Right lobe of liver (tissue), 6 donors: ENCODE results near the gene RHOD. TPM values are rescaled to one million over a fixed set of nuclear protein-coding genes. Genes with fewer than 3 reads are reported as not detected.

Source experiments
- ATAC-seq, 4 donors: fragments of 200-7000 bp; cut with Tn5 transposase; one replicate each; pipeline ENCODE4 v1.9.1; 2020; ENCODE audit warnings: mild to moderate bottlenecking in 4 of 4, moderate library complexity in 4 of 4
- DNase-seq, 3 donors: peaks; one replicate each; pipeline ENCODE4 v3.0.0-alpha.2; 2020
- H3K27ac ChIP-seq, 3 donors: fragments of 200-600 bp; one replicate each; pipeline ENCODE4 v1.8.0; 2022
- H3K27me3 ChIP-seq, 2 donors: fragments of 200-600 bp; one replicate each; pipeline ENCODE4 v1.8.0; 2022
- H3K36me3 ChIP-seq, 4 donors: fragments of 200-600 bp; sonication (generic) in 1 of 4; one replicate each; pipeline versions ENCODE4 v1.5.1 to v1.8.0; 2017 to 2022; ENCODE audit warnings: control low read depth in 1 of 4
- H3K4me1 ChIP-seq, 4 donors: fragments of 200-600 bp; sonication (generic) in 1 of 4; one replicate each; pipeline versions ENCODE4 v1.5.1 to v1.8.0; 2017 to 2022; ENCODE audit warnings: control low read depth in 1 of 4
- H3K4me3 ChIP-seq, 3 donors: fragments of 200-600 bp; one replicate each; pipeline ENCODE4 v1.8.0; 2022
- H3K9me3 ChIP-seq, 4 donors: fragments of 200-600 bp; sonication (generic) in 1 of 4; one replicate each; pipeline versions ENCODE4 v1.5.1 to v1.8.0; 2017 to 2022; ENCODE audit warnings: control low read depth in 1 of 4
- POLR2A ChIP-seq: fragments of 450-650 bp; IDR thresholded peaks from one replicate; pipeline ENCODE4 v1.6.1; 2017; ENCODE audit warnings: antibody characterized with exemption, mild to moderate bottlenecking
- WGBS: methylation state at CpG from one replicate; pipeline ENCODE4 v1.1.6; 2018; ENCODE audit warnings: low coverage, low lambda C conversion rate; ENCODE audit not compliant: insufficient coverage; ENCODE audit errors: missing lambda C conversion rate; 5-methylcytosine and 5-hydroxymethylcytosine counted together
- intact Hi-C, 2 donors: fragments of 100-400 bp; cut with DNase I; formaldehyde crosslinking; loops; one replicate each; pipeline versions ENCODE4 v1.11.2 to v1.14.1; 2022
- total RNA-seq, 6 experiments: library from RNA; depleted of rRNA in 2 of 6; stranded (reverse); fragments of >200 nt in 2 of 6; fragmentation: NEBNext Ultra II Directional in 3 of 6; extraction: Animal tissue kit (Norgen Biotek cat#: 25700) in 3 of 6; gene quantifications; one replicate each; pipeline versions ENCODE4 v1.1.0 to v1.2.4, GENCODE V29; 2016 to 2023
- TF ChIP-seq, protein P1 (sequence below), 4 donors: fragments of 200-600 bp in 3 of 4; fragments of 450-650 bp in 1 of 4; IDR thresholded peaks; one replicate each; pipeline versions ENCODE4 v1.5.1 to v1.8.0; 2016 to 2022; ENCODE audit warnings: antibody characterized with exemption in 4 of 4, mild to moderate bottlenecking in 2 of 4
- donor health status: DM: no; HTN: yes; CAD: no.
- donor health status: DM: no; HTN: no; CAD: no.
- donor health status: DM: no; HTN: no; CAD: no.
- donor health status: DM: no; HTN: yes; CAD: no.
- donor health status: DM: no; HTN: yes; CAD: no.

Gene RHOD
- total RNA-seq, 6 experiments from 2014 or later = 17.8 to 106 (median 47.3) TPM

DNA sequence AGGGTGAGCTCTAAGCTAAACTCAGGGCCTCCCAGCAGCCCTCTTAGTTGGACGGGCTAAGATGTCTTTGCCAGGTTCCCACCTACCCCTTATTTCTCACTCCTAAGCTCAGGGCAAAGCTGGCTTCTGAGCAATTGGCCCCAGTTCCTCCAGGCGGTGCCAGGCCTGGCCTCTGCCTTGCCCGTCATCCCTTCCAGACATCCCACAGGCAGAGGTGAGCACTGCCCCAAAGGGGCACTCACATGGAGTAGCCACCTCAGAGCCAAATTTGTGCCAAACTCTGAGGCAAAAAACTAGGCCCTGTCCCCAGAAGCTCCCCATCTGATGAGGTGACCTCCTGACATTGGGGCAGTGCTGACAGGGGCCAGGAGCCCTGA lies 9.7 kb downstream of the RHOD start:
- Histone ChIP-seq H3K9me3 (no peaks in the 10 kb centered on the region), H3K27me3 (no peaks in the 10 kb centered on the region), H3K4me1 (peaks cover 0 to 4% (median 1%) of the 10 kb centered on the region in 4 donors), H3K4me3 (no peak overlapping the region), H3K36me3 (no peaks in the 10 kb centered on the region), H3K27ac (no peak overlapping the region)
- ATAC-seq (no peak), DNase-seq (no peak)
- intact Hi-C loops = no loop called here
- no peak for TF ChIP-seq POLR2A
- TF ChIP-seq, protein P1, sequence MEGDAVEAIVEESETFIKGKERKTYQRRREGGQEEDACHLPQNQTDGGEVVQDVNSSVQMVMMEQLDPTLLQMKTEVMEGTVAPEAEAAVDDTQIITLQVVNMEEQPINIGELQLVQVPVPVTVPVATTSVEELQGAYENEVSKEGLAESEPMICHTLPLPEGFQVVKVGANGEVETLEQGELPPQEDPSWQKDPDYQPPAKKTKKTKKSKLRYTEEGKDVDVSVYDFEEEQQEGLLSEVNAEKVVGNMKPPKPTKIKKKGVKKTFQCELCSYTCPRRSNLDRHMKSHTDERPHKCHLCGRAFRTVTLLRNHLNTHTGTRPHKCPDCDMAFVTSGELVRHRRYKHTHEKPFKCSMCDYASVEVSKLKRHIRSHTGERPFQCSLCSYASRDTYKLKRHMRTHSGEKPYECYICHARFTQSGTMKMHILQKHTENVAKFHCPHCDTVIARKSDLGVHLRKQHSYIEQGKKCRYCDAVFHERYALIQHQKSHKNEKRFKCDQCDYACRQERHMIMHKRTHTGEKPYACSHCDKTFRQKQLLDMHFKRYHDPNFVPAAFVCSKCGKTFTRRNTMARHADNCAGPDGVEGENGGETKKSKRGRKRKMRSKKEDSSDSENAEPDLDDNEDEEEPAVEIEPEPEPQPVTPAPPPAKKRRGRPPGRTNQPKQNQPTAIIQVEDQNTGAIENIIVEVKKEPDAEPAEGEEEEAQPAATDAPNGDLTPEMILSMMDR (IDR thresholded peaks at IDR 0.05) = no peak
- WGBS = 92% methylated on average over 2 of the region's 3 CpGs

DNA sequence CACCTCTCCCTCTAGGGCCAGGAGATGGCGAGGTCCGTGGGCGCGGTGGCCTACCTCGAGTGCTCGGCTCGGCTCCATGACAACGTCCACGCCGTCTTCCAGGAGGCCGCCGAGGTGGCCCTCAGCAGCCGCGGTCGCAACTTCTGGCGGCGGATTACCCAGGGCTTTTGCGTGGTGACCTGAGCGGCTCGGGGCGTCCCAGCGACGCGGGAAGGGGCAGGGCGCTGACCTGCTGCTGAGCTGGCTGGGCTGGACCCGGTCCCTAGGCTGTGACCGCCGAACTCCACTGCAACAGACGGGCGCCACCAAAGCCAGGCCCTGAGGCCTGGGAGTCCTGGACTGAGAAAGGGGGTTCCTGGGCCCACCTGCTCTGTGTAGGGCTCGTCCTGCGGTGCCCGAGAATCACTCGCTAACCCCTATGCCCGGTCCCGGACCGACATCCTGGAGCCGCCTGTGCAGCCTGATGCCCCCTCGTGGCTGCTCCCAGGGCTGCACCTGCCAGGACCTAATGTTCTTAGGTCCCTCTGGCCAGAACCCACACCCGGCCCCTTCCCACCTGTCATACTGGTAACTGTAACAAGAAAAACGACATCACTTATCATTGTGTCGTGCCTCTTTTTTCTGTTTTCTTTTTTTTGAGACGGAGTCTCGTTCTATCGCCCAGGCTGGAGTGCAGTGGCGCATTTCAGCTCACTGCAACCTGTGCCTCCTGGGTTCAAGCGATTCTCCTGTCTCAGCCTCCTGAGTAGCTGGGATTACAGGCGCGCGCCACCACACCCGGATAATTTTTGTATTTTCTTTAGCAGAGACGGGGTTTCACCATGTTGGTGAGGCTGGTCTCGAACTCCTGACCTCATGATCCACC lies 15.0 kb downstream of the RHOD start:
- no peaks in the 10 kb centered on the region for H3K9me3 ChIP-seq
- peaks cover 0 to 11% (median 3%) of the 10 kb centered on the region in 4 donors for H3K4me1 ChIP-seq
- TF ChIP-seq POLR2A = no peak
- TF ChIP-seq, protein P1 (IDR thresholded peaks at IDR 0.05) = peak; percentile 88 to 98 (median 95)
- peak overlapping the region in 1 of 3 donors; percentile 28 for H3K27ac ChIP-seq
- DNase-seq = peak; percentile 81 to 89 (median 83)
- no peaks in the 10 kb centered on the region for H3K36me3 ChIP-seq
- intact Hi-C loops = no loop called here
- ATAC-seq = peak; percentile 86 to 93 (median 91)
- H3K27me3 ChIP-seq = no peaks in the 10 kb centered on the region
- 18% methylated on average over 6 of the region's 53 CpGs for WGBS
- H3K4me3 ChIP-seq = peak overlapping the region in 2 of 3 donors; percentile 15 to 58

DNA sequence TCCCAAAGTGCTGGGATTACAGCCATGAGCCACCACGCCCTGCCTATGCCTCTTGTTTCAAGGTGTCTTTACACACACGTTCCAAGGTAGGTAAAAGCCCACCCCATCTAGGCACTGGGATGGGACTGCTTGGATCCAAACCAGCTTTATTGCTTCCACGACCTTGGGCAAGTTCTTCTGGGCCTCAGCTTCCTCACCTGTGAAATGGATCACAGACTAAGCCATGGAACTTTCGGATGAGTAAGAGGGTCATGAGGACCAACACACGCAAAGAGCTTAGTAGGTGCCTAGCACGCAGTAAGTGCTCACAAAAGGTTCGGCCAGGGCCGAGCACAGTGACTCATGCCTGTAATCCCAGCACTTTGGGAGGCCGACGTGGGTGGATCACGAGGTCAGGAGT lies 15.6 kb downstream of the RHOD start:
- Histone ChIP-seq H3K27ac (no peak overlapping the region), H3K27me3 (no peaks in the 10 kb centered on the region), H3K36me3 (no peaks in the 10 kb centered on the region), H3K9me3 (no peaks in the 10 kb centered on the region), H3K4me1 (peaks cover 0 to 11% (median 3%) of the 10 kb centered on the region in 4 donors), H3K4me3 (no peak overlapping the region)
- intact Hi-C loops = no loop called here
- ATAC-seq (no peak), DNase-seq (no peak)
- no peak for TF ChIP-seq POLR2A
- TF ChIP-seq, protein P1 (IDR thresholded peaks at IDR 0.05) = no peak
- WGBS = 75% methylated on average over 4 of the region's 11 CpGs

DNA sequence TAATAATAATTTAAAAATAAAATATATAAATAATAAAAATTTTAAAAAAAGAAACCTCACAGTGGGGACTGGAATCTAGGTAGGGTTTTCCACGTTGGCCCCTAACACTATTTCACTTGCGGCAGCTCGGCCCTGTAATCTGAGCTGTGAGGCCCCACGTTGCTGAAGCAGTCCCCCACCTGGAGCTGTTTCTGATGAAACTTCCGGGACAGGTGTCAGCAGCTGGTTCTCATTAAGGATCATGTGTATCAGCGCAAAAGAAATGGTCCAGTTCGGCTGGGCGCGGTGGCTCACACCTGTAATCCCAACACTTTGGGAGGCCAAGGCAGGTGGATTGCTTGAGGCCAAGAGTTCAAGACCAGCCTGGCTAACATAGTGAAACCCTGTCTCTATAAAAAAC lies 17.3 kb downstream of the RHOD start:
- H3K4me3 ChIP-seq = no peak overlapping the region
- DNase-seq (no peak), ATAC-seq (no peak)
- TF ChIP-seq POLR2A = no peak
- TF ChIP-seq, protein P1 (IDR thresholded peaks at IDR 0.05) = no peak
- intact Hi-C loops = no loop called here
- H3K4me1 ChIP-seq = peaks cover 0 to 11% (median 3%) of the 10 kb centered on the region in 4 donors
- H3K36me3 ChIP-seq = no peaks in the 10 kb centered on the region
- no peaks in the 10 kb centered on the region for H3K27me3 ChIP-seq
- WGBS = 82% methylated on average over 4 of the region's 9 CpGs
- H3K9me3 ChIP-seq = no peaks in the 10 kb centered on the region
- H3K27ac ChIP-seq = no peak overlapping the region
